ENCODE data around the gene STUB1.
A peak's percentile ranks its signal among the peaks of the same experiment; 100 is the strongest.

Gene STUB1

DNA sequence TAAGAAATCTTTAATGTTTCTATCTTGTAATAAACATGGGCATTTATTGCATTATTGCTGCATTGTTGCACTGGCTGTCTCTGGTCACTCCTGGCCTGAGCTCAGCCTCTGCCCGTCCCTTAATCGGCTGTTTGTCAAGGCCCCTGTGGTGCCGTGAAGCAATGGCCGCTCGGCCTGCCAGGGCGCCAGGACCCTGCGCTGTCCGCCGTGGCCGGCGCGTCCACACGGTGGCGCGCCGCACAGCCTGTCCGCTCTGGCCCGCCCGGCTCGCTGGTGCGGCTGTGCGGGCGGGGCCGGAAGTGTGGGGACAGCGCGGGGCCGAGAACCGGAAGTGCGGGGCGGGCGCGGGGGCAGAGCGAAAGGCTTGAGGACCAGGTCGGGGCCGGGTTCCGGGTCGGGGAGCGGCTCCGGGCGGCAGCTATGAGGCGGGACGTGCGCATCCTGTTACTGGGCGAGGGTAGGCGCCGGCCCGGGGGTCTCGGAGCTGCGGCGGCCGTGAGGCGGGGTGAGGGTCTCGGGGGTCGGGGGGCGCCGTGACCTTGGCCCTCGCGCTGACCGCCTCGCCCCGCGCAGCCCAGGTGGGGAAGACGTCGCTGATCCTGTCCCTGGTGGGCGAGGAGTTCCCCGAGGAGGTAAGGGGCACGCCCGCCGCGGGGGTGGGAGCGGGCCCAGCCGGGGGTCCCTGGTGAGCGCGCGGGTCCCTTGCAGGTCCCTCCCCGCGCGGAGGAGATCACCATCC, 12.3 kb upstream of the STUB1 start, which contains the start of gene RHOT2:
Gene RHOT2, plus strand, starts transcription at position 353 of the 739 bp plus-strand sequence. Its CDS starts 68 bp downstream, at position 421.
- no peaks in the 10 kb centered on the region for H3K27me3 ChIP-seq (ENCODE audit: insufficient read depth, low read depth)
- no peak within 1 kb of the TSS; the same call in 1 of the 2 replicates for H3K27ac ChIP-seq
- H3K4me1 ChIP-seq (ENCODE audit: low read depth, poor library complexity, severe bottlenecking): peaks cover 13% of the 10 kb centered on the region
- H3K4me3 ChIP-seq (IDR thresholded peaks at IDR 0.05; ENCODE audit: insufficient read depth, low read depth, low read length): no peak within 1 kb of the TSS
- peak within 1 kb of the TSS; percentile 71 for H3K4me2 ChIP-seq
- TF ChIP-seq, protein P1, sequence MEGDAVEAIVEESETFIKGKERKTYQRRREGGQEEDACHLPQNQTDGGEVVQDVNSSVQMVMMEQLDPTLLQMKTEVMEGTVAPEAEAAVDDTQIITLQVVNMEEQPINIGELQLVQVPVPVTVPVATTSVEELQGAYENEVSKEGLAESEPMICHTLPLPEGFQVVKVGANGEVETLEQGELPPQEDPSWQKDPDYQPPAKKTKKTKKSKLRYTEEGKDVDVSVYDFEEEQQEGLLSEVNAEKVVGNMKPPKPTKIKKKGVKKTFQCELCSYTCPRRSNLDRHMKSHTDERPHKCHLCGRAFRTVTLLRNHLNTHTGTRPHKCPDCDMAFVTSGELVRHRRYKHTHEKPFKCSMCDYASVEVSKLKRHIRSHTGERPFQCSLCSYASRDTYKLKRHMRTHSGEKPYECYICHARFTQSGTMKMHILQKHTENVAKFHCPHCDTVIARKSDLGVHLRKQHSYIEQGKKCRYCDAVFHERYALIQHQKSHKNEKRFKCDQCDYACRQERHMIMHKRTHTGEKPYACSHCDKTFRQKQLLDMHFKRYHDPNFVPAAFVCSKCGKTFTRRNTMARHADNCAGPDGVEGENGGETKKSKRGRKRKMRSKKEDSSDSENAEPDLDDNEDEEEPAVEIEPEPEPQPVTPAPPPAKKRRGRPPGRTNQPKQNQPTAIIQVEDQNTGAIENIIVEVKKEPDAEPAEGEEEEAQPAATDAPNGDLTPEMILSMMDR (conservative IDR thresholded peaks at IDR 0.05; ENCODE audit: low read depth, low read length): peak; percentile 78
- H3K36me3 ChIP-seq (ENCODE audit: insufficient read depth): peaks cover under 1% of the 10 kb centered on the region; the same call in 1 of the 2 replicates
- H3K9ac ChIP-seq: peak within 1 kb of the TSS; percentile 81
- H2AFZ ChIP-seq (ENCODE audit: low read depth): peak within 1 kb of the TSS; percentile 49; the same call in 1 of the 2 replicates
- peaks cover 19% of the 10 kb centered on the region for H3K79me2 ChIP-seq (ENCODE audit: insufficient read depth, low read depth)
- H4K20me1 ChIP-seq (ENCODE audit: insufficient read depth): no peaks in the 10 kb centered on the region

GRCh38 chr16:668519-669171, 11.6 kb upstream of the STUB1 start:
- no peaks in the 10 kb centered on the region for H4K20me1 ChIP-seq (ENCODE audit: insufficient read depth)
- peak overlapping the region; percentile 71 for H3K4me2 ChIP-seq
- no peaks in the 10 kb centered on the region for H3K27me3 ChIP-seq (ENCODE audit: insufficient read depth, low read depth)
- peaks cover 3% of the 10 kb centered on the region; the same call in 1 of the 2 replicates for H3K36me3 ChIP-seq (ENCODE audit: insufficient read depth)
- H3K9ac ChIP-seq: peak overlapping the region; percentile 81
- no peak overlapping the region for H3K27ac ChIP-seq
- H3K4me3 ChIP-seq (IDR thresholded peaks at IDR 0.05; ENCODE audit: insufficient read depth, low read depth, low read length): no peak overlapping the region
- peaks cover 13% of the 10 kb centered on the region for H3K4me1 ChIP-seq (ENCODE audit: low read depth, poor library complexity, severe bottlenecking)
- peak overlapping the region; percentile 34; the same call in 1 of the 2 replicates for H2AFZ ChIP-seq (ENCODE audit: low read depth)
- peaks cover 19% of the 10 kb centered on the region for H3K79me2 ChIP-seq (ENCODE audit: insufficient read depth, low read depth)
- TF ChIP-seq, protein P1 (conservative IDR thresholded peaks at IDR 0.05; ENCODE audit: low read depth, low read length): no peak

GRCh38 chr16:669666-670065, 10.5 kb upstream of the STUB1 start:
- Histone ChIP-seq H3K4me1 (ENCODE audit: low read depth, poor library complexity, severe bottlenecking) (peaks cover 13% of the 10 kb centered on the region), H3K4me3 (IDR thresholded peaks at IDR 0.05; ENCODE audit: insufficient read depth, low read depth, low read length) (no peak overlapping the region), H4K20me1 (ENCODE audit: insufficient read depth) (no peaks in the 10 kb centered on the region), H3K9ac (no peak overlapping the region), H3K79me2 (ENCODE audit: insufficient read depth, low read depth) (peaks cover 19% of the 10 kb centered on the region), H3K27me3 (ENCODE audit: insufficient read depth, low read depth) (no peaks in the 10 kb centered on the region), H3K4me2 (no peak overlapping the region; the same call in 1 of the 2 replicates), H3K27ac (no peak overlapping the region), H2AFZ (ENCODE audit: low read depth) (no peak overlapping the region), H3K36me3 (ENCODE audit: insufficient read depth) (peaks cover 3% of the 10 kb centered on the region; the same call in 1 of the 2 replicates)
- TF ChIP-seq, protein P1 (conservative IDR thresholded peaks at IDR 0.05; ENCODE audit: low read depth, low read length): no peak

- H3K36me3 ChIP-seq (ENCODE audit: insufficient read depth): peaks cover 3% of the 10 kb centered on the region; the same call in 1 of the 2 replicates
- peaks cover 19% of the 10 kb centered on the region for H3K79me2 ChIP-seq (ENCODE audit: insufficient read depth, low read depth)
- no peak overlapping the region for H3K9ac ChIP-seq
- peaks cover 13% of the 10 kb centered on the region for H3K4me1 ChIP-seq (ENCODE audit: low read depth, poor library complexity, severe bottlenecking)
- no peaks in the 10 kb centered on the region for H3K27me3 ChIP-seq (ENCODE audit: insufficient read depth, low read depth)
- H3K27ac ChIP-seq: no peak overlapping the region
- no peaks in the 10 kb centered on the region for H4K20me1 ChIP-seq (ENCODE audit: insufficient read depth)
- H3K4me3 ChIP-seq (IDR thresholded peaks at IDR 0.05; ENCODE audit: insufficient read depth, low read depth, low read length): no peak overlapping the region
- no peak overlapping the region for H3K4me2 ChIP-seq
- TF ChIP-seq, protein P1 (conservative IDR thresholded peaks at IDR 0.05; ENCODE audit: low read depth, low read length): no peak
- no peak overlapping the region for H2AFZ ChIP-seq (ENCODE audit: low read depth)
Observed at GRCh38 chr16:670485-671352, 9.5 kb upstream of the STUB1 start.
